OCI-LY1 (cell line): ENCODE data around the gene NBEAL1.

Experiments
- CTCF ChIP-seq: fragments of 200-600 bp; sonication (generic), shearing (Covaris generic); IDR thresholded peaks from 2 replicates; pipeline ENCODE4 v1.5.1; 2017; ENCODE audit warnings: mild to moderate bottlenecking, antibody characterized with exemption, low read length, moderate library complexity, mixed read lengths
- EZH2 ChIP-seq: fragments of 200-600 bp; sonication (generic), shearing (Covaris generic); IDR thresholded peaks from 2 replicates; pipeline ENCODE4 v1.8.0; 2017; ENCODE audit warnings: borderline replicate concordance, mixed run types, mild to moderate bottlenecking, antibody characterized with exemption, low read length, moderate library complexity, mixed read lengths

GRCh38 chr2:203238704-203239526 is 224.2 kb downstream of the NBEAL1 start, which contains the start of gene CYP20A1:
- TF ChIP-seq CTCF (peak; percentile 27; the same call in 1 of the 2 replicates), EZH2 (no peak)
